Measurements from ENCODE around the gene MAML2. TPM values are rescaled to one million over a fixed set of nuclear protein-coding genes. Genes with fewer than 3 reads are reported as not detected.
A peak's percentile ranks its signal among the peaks of the same experiment; 100 is the strongest.

The MAML2 gene
- total RNA-seq, 3 donors from 2014 or later (not counting 1 experiment from before 2014, with no cell fraction given): 14.2 to 20.5 (median 16.1) TPM

- no peaks in the 10 kb centered on the region for H3K27me3 ChIP-seq (ENCODE audit: control insufficient read depth, insufficient read depth, low read length)
- DNase-seq (no peak), ATAC-seq (no peak)
- H3K27ac ChIP-seq (ENCODE audit: low read length): no peak overlapping the region
- no peaks in the 10 kb centered on the region for H3K9me3 Mint-ChIP-seq
- H3K27ac Mint-ChIP-seq: no peak overlapping the region
- H3K27me3 Mint-ChIP-seq (ENCODE audit: low read depth in 2 of 2): no peaks in the 10 kb centered on the region
- intact Hi-C loops (cut with micrococcal nuclease): no loop called here
- 93% methylated on average over 10 of the region's 10 CpGs for WGBS (ENCODE audit: insufficient coverage)
- no peaks in the 10 kb centered on the region for H3K9me3 ChIP-seq (ENCODE audit: control insufficient read depth, insufficient read depth, low read length)
- TF ChIP-seq CTCF (IDR thresholded peaks at IDR 0.05): no peak
- no peak overlapping the region for H3K4me3 Mint-ChIP-seq
- no peaks in the 10 kb centered on the region for H3K36me3 ChIP-seq (ENCODE audit: control insufficient read depth, insufficient read depth, low read length)
- peaks cover 11 to 12% of the 10 kb centered on the region in 2 donors for H3K4me1 Mint-ChIP-seq
- H3K4me3 ChIP-seq (ENCODE audit: low read length): no peak overlapping the region
- no peaks in the 10 kb centered on the region for H3K4me1 ChIP-seq (ENCODE audit: control insufficient read depth, insufficient read depth, low read length)
- H3K36me3 Mint-ChIP-seq: no peaks in the 10 kb centered on the region
Measured at GRCh38 chr11:96322775-96323641, 20.0 kb downstream of the MAML2 start.

- H3K36me3 ChIP-seq (ENCODE audit: control insufficient read depth, insufficient read depth, low read length): no peaks in the 10 kb centered on the region
- ATAC-seq: no peak
Measured at GRCh38 chr11:96321091-96321490, 21.9 kb downstream of the MAML2 start.

DNA sequence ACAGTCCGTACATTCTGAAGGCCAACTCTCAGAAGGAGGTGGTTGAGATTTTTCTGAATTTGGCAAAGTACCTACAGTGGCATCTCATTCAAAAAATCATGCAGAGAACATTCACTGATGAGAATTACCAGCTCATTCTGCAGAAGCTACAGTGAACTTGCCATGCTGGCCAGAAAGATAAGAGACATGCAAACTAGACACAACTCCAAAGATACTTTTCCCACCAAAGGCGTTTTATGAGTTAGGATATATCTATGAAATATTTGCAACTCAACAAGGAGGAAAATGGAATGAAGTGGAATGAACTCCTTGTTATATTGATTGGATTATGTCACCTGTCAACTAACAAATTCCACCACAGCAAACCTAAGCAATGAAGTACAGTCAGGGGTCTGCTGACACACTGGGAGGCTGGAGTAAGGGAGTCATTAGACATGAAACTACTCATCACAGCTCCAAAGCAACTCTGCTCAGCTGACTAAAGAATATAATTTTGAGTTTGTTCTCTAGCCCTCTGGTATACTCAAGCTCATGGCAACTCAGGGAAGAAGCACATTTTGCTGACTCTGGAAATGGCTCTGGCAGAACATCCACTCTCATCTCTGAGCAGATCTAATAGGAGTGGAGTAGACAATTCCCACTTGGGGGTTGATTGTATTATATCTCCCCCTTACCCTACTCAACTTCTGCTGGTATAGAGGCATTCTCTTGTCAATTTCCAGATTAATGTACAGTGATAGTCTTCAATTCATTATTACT, 22.9 kb downstream of the MAML2 start:
- no peaks in the 10 kb centered on the region for H3K9me3 Mint-ChIP-seq
- H3K4me3 ChIP-seq (ENCODE audit: low read length): no peak overlapping the region
- intact Hi-C loops (cut with micrococcal nuclease): no loop called here
- H3K27ac Mint-ChIP-seq: peak overlapping the region in 1 of 2 donors; percentile 59
- H3K9me3 ChIP-seq (ENCODE audit: control insufficient read depth, insufficient read depth, low read length): no peaks in the 10 kb centered on the region
- H3K27me3 ChIP-seq (ENCODE audit: control insufficient read depth, insufficient read depth, low read length): no peaks in the 10 kb centered on the region
- H3K4me1 ChIP-seq (ENCODE audit: control insufficient read depth, insufficient read depth, low read length): peaks cover 4% of the 10 kb centered on the region
- H3K36me3 Mint-ChIP-seq: no peaks in the 10 kb centered on the region
- no peak overlapping the region for H3K27ac ChIP-seq (ENCODE audit: low read length)
- no peaks in the 10 kb centered on the region for H3K27me3 Mint-ChIP-seq (ENCODE audit: low read depth in 2 of 2)
- peaks cover 25 to 35% of the 10 kb centered on the region in 2 donors for H3K4me1 Mint-ChIP-seq
- 100% methylated on average over 1 of the region's 2 CpGs for WGBS (ENCODE audit: insufficient coverage)
- H3K4me3 Mint-ChIP-seq: no peak overlapping the region
- TF ChIP-seq CTCF (IDR thresholded peaks at IDR 0.05): no peak
- DNase-seq (no peak), ATAC-seq (no peak)
- H3K36me3 ChIP-seq (ENCODE audit: control insufficient read depth, insufficient read depth, low read length): no peaks in the 10 kb centered on the region

More at GRCh38 chr11:96321091-96321490, 21.9 kb downstream of the MAML2 start:
- intact Hi-C loops (cut with micrococcal nuclease): no loop called here
- Histone ChIP-seq H3K27me3 (ENCODE audit: control insufficient read depth, insufficient read depth, low read length) (no peaks in the 10 kb centered on the region), H3K27ac (ENCODE audit: low read length) (no peak overlapping the region), H3K4me1 (ENCODE audit: control insufficient read depth, insufficient read depth, low read length) (peaks cover 4% of the 10 kb centered on the region), H3K4me3 (ENCODE audit: low read length) (no peak overlapping the region), H3K9me3 (ENCODE audit: control insufficient read depth, insufficient read depth, low read length) (no peaks in the 10 kb centered on the region)
- Mint-ChIP-seq H3K27ac (no peak overlapping the region), H3K27me3 (ENCODE audit: low read depth in 2 of 2) (no peaks in the 10 kb centered on the region), H3K4me3 (no peak overlapping the region), H3K4me1 (peaks cover 20 to 26% of the 10 kb centered on the region in 2 donors), H3K36me3 (no peaks in the 10 kb centered on the region), H3K9me3 (no peaks in the 10 kb centered on the region)
- WGBS (ENCODE audit: insufficient coverage): 88% methylated on average over 4 of the region's 5 CpGs
- TF ChIP-seq CTCF (IDR thresholded peaks at IDR 0.05): no peak
- no peak for DNase-seq
